Choroid plexus epithelial cell (primary cell): ENCODE results near the gene ZSCAN31.
A peak's percentile ranks its signal among the peaks of the same experiment; 100 is the strongest.
"Not testable (repeated sequence)": the region's sequence is repeated elsewhere in the genome, so short reads cannot be mapped to it uniquely, and the experiment has no call there.

Source experiments
- DNase-seq: peaks from one replicate; pipeline ENCODE4 v3.0.0-alpha.2; 2010; ENCODE audit warnings: low read depth
- H3K4me3 ChIP-seq: 2 replicates; pipeline ENCODE4 v1.5.1; 2011; ENCODE audit warnings: low read depth, mild to moderate bottlenecking, control low read depth, low read length, moderate library complexity
- CTCF ChIP-seq: conservative IDR thresholded peaks from 2 replicates; pipeline ENCODE4 v1.5.1; 2011; ENCODE audit warnings: low read depth, mild to moderate bottlenecking, control low read depth, inconsistent platforms, low read length, moderate library complexity

Gene ZSCAN31

GRCh38 chr6:28322661-28323060 lies 13.3 kb downstream of the ZSCAN31 start:
- no peak for TF ChIP-seq CTCF
- no peak overlapping the region for H3K4me3 ChIP-seq
- DNase-seq = no peak

GRCh38 chr6:28317866-28318265 lies 18.1 kb downstream of the ZSCAN31 start:
- not testable (repeated sequence) for H3K4me3 ChIP-seq, DNase-seq

DNA sequence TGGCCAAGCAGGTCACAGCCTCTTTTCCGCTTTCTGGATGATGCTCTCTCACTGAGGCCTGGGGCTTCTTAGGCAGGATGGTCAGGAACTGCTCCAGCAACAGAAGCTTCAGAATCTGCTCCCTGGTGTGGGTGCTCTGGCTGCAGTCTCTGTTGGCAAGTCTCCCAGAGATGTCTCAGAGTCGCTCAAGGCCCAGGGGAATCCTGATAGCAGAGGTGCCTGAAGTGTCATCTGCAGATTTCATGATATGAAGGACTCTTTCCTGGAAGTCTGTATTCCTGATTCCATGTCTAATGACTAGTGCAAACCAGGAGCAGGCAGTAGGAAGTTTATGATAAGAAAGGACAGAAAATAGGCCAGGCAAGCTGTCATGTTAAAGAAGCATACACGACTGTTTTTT lies 20.3 kb downstream of the ZSCAN31 start:
- peak; percentile 13 for DNase-seq
- no peak for TF ChIP-seq CTCF
- H3K4me3 ChIP-seq = no peak overlapping the region

DNA sequence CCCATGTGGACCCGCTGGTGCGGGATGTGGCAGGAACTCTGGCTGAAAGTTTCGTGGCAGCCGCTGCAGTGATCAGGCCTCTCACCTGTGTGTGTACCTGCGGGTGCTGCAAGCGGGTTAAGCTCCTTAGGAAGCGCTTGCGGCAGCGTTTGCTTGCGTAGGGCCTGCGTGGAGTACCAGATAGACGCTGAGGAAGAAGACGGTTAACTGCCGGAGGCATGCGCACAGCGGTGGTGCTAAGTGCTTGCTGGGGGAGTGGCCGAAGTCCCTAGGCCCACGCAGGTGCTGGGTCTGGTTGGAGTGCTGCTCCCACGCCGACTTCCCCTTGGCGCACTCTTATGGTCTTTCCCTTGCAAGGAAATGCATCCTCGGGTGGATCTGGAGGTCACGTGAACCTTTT lies 23.0 kb downstream of the ZSCAN31 start:
- DNase-seq = no peak
- TF ChIP-seq CTCF = no peak
- no peak overlapping the region for H3K4me3 ChIP-seq

- no peak overlapping the region for H3K4me3 ChIP-seq
- DNase-seq = no peak
- no peak for TF ChIP-seq CTCF
These were observed 24.7 kb downstream of the ZSCAN31 start for GRCh38 chr6:28311139-28311823.

DNA sequence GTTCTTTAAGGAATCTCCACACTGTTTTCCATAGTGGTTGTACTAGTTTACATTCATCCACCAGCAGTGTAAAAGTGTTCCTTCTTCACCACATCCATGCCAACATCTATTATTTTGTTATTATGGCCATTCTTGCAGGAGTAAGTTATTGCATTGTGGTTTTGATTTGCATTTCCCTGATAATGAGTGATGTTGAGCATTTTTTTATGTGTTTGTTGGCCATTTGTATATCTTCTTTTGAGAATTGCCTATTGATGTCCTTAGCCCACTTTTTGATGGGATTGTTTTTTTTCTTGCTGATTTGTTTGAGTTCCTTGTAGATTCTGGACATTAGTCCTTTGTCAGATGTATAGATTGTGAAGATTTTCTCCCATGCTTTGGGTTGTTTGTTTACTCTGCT lies 29.6 kb downstream of the ZSCAN31 start:
- H3K4me3 ChIP-seq, DNase-seq: not testable (repeated sequence)

GRCh38 chr6:28303570-28303969 lies 32.4 kb downstream of the ZSCAN31 start:
- no peak overlapping the region for H3K4me3 ChIP-seq
- DNase-seq = no peak
- TF ChIP-seq CTCF = no peak

- no peak overlapping the region for H3K4me3 ChIP-seq
- DNase-seq = no peak
- no peak for TF ChIP-seq CTCF
These were observed 39.4 kb downstream of the ZSCAN31 start for GRCh38 chr6:28296520-28297060.
